HG02763 (cell line): ENCODE measurements around the gene EFR3B.
"Not testable (repeated sequence)": the region's sequence is repeated elsewhere in the genome, so short reads cannot be mapped to it uniquely, and the experiment has no call there.

Experiments used
- ATAC-seq: cut with Tn5 transposase; IDR thresholded peaks from one replicate; pipeline ENCODE4 v1.9.1; 2021; ENCODE audit warnings: mild to moderate bottlenecking, moderate library complexity; ENCODE audit not compliant: unreplicated experiment

Gene EFR3B

DNA sequence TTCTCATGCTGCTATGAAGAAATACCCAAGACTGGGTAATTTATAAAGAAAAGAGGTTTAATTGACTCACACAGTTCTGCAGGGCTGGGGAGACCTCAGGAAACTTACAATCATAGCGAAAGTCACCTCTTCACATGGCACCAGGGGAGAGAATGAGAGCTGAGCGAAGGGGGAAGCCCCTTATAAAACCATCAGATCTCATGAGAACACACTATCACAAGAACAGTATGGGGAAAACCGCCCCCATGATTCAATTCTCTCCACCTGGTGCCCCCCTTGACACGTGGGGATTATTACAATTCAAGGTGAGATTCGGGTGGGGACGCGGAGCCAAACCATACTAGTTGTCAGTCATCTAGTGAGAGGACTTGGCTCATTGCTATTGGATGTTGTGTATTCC lies 60.5 kb downstream of the EFR3B start:
- ATAC-seq, result not testable (repeated sequence)

DNA sequence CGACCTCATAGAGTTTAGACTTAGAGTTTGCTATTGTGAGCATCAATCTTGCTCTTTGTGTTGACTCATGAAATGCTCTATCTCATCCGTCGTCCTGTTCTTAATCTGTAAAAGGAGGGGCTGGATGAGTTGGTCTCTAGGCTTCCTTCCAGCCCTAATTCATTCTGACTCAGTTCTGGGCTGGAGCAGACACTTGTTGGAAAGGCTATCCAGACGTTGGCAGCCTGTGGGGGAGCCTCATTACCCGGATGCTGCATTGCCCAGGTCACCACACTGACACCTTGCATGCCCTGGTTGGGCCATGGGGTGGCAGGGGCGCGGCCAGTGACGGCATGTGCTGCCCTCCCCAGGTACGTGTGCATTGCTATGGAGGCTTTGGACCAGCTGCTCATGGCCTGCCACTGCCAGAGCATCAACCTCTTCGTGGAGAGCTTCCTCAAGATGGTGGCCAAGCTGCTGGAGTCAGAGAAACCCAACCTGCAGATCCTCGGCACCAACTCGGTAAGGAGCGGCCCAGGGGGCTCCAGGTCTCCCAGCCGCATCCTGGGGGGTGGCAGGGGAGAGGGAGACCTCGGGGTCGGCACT lies 61.5 kb downstream of the EFR3B start:
- no peak for ATAC-seq

DNA sequence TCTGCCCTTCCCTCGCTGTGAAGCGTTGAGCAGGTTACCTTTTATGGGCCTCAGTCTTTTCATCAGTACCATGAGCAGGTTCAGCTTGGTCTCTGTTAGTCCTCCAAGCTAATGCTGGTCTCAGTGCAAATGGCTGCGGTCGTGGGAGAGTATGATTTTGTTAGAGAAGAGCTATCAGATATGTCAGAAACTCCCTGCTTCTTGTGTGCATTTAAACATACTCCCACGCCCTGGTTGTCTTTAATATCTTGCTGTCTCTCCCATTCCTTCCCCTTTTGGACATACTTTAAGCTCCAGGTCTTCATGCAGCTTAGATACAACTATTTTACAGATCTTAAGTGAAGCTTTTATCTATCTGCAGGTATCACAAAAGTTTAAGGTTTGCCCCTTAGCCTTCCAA lies 62.9 kb downstream of the EFR3B start:
- ATAC-seq, result no peak

DNA sequence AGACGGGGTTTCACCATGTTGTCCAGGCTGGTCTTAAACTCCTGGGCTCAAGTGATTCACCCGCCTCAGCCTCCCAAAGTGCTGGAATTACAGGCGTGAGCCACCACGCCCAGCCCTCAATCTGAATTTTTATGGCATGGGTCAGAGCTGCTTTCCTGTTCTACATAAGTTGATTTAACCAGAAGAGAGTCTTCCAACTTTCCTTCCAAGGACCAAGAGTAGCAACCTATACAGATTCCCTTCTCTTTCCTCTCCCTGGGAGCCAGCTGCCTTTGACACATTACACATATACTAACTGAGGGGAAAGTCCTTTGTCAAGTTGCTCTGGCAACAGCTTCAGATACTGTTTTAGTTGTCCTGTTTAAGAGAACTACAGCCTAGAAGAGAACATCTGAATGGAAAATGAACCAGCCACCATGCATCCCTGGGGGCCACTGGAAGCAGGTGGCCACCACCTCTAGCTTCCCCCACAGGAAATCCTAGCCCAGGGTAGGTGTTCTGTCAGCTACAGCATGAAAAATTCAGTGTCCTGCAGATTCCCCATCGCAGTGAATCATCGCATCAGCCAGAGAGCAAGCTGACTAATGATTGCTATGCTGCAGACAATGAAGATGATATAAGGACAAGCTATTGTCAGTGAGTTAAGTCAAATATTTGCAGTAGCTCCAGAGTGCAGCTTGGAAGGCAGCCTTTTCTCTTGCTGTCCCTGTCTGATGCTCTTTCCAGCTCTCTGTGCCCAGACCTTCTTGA lies 63.6 kb downstream of the EFR3B start:
- ATAC-seq, result no peak

DNA sequence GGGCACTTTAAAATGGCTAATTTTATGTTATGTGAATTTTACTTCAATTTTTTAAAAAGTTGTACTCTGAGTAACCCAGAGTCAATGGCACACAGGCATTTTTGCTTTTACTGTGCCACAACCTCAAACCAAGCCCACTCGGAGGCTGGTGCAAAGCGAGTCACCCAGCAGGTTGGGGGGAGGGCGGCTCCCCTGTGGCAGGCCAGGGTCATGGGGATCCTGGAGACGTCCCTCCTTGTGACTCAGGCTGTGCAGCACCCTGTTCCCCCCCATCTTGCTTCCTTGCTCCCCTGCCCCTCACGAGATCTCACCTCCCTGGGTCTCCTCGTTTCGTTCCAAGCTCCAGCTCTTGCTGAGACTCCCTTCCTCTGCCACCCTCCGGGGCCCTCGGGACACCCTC lies 67.9 kb downstream of the EFR3B start:
- no peak for ATAC-seq

DNA sequence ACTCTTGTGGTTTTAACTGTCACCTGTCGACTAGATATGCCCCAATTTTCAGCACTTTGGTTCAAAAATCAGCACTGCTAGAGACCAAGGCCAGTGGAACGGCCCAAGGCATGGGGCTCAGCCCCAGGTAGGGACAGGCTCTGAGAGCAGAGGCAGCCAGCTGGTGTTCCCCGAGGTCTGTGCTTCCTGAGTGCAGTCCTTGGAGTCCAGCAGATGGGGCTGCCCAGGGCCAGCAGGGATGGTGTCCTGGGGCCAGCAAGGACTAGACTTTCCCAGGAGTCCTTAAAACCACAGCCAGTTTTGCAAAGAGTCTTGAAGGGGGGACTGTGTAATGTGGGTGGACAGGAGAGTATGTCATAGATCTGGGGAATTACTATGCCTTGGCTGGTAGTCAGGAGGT lies 70.2 kb downstream of the EFR3B start:
- no peak for ATAC-seq

DNA sequence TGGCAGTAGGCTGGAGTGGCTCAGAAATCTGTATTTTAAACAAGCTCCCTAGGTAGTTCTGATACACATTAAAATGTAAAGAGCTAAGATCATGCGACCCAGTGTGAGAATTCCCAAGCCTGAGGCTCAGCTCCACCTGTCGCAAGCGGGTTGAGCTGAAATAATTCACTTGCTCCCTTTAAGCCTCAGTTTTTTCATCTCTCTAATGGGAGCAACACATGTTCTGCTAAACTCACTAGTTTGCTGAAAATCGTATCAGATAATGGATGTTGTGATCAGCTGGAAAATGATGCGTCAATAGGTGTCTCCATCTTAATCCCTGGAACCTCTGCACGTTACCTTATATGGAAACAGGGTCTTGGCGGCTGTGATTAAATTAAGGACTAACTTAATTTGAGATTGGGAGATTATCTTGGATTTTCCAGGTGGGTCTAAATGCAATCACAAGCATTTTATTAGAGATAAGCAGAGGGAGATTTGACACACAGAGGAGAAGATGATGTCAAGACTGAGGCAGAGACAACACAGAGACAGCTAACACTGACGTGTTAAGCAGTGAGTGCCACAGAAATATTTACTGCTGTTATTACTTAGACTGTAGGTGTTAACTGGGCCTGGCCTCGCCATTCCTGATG lies 73.5 kb downstream of the EFR3B start:
- no peak for ATAC-seq

DNA sequence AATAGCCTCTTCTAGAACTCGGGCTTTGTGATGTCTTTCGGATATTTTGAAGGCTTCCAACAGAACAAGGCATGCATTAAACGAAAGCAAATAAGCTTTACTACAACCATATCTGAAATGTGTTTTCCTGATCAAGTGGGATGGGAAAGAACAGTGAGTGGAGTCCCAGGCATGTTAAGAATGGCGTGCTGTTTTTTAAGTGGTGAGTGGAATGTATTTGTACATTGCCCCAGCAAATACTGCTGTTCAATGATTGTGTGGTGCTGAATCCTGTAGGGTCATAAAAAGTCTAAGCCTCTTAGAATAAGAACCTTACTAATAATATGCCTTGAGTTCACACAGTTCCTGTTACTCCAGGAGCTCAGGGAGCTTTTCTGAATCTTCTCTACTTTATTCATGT lies 74.0 kb downstream of the EFR3B start:
- no peak for ATAC-seq

DNA sequence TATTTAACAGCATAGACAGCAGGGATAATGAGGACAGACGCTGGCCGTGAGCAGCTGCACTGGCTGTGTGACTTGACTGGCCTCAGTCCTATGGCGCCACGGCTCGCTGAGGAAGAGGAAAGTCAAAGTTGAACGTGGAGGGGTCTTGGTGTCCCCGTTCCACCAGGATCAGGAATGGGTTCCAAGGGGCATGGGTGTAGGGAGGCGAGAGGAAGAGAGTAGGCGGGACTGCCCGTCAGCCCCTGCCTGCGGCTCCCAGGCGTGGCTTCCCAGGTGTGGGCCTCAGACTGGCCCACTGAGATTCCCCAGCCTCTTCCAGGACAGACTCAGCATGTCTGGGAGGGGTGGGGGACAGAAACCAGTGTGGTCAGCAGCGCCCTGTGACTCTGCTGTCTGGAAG lies 75.1 kb downstream of the EFR3B start:
- no peak for ATAC-seq

DNA sequence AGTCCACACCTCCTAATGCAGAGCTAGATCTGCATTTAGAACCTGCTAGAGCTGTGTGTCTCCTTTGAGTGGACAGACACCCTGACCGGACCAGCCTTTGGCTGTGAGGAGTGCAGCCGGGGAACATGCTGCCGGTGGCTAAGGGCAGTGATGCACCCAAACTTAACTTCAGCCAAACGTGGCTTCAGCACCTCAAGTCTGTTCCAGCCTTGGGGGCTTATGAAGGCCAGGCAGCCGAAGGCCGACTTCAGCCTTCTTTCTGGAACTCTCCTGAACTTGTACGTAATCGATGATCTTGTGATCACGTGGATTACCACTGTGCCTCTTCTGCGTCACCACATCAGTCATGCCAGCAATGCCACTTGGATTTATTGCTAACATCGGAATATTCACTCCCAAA lies 77.4 kb downstream of the EFR3B start:
- ATAC-seq, result no peak

DNA sequence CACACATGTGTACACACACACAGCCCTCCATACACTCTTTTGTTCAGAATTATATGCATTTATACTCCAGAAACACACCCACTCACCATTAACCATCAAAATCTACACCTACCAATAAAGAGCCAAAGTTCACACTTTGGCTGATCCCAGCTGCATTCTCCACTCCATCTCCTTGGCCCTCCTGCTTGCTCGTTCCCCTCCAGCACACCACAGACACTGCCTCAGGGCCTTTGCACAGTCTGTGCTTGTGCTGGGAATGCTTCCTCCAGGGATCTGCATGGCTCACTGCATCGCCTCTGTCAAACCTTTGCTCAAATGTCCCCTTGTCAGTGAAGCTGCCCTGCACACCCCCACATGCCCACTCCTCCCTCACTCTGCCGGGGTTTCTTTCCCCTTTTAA lies 80.5 kb downstream of the EFR3B start:
- no peak for ATAC-seq

DNA sequence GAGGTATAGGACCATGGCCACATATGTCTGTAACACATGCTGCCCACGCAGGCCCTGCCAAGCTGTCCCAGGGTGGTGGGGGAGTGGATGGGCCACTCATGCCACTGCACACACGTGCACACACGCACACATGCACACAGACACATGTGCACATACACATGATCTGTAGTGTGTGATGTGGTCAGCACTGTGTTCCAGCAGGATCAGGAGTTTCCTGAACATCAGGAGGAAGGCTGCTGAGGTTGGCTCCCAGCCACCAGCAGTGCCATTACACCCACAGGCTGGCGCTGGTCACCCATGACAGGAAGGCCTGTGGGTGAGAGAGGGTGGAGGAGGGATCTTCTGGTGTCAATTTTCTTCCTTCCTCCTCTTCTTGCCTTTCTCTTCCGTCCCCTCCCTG lies 81.8 kb downstream of the EFR3B start:
- no peak for ATAC-seq

DNA sequence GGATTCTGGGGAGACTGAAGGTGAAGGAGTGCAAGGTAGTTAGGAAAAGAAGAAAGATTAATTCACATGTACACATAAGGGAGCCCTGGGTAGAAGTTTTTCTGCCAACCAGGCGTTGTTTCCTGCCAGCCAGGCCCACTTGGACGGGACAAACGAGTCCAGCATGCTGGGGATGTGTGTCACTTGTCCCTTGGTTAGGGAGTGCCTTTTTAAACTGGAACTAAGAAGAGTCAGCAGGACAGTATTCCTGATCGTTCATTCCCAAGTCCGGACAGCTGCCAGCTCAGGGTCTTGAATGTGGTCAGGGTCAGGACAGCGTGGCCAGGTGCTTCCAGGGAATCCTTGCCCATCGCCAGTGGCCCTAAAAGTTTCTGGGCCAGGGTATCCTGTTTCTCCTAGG lies 83.3 kb downstream of the EFR3B start:
- no peak for ATAC-seq

DNA sequence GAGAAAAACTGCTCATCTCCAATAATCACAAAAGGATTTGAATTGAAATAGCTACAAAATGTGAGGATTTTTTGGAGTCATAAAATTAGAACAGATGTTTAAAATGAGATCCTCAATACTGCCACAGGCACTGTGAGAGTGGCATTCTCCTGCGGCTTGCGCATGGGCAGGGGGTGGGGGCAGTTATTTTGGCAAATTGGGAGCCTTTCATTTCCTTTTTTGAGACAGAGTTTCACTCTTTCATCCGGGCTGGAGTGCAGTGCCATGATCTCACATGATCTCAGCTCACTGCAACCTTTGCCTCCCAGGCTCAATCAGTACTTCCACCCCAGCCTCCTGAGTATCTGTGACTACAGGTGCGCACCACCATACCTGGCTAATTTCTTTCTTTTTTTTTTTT lies 84.1 kb downstream of the EFR3B start:
- ATAC-seq, result no peak

DNA sequence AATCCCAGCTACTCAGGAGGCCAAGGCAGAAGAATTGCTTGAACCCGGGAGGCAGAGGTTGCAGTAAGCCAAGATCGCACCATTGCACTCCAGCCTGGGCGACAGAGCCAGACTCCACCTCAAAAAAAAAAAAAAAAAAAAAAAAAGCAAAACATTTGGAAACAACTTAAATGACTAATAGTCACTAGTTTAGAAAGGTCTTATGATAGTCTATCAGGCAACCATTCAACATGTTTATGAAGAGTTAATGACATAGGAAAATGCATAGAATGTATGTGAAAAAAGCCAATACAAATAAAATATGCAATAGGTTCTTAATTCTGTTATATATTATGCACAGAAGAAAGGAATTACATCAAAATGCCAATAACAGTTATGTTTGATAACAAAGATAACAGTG lies 85.2 kb downstream of the EFR3B start:
- not testable (repeated sequence) for ATAC-seq

DNA sequence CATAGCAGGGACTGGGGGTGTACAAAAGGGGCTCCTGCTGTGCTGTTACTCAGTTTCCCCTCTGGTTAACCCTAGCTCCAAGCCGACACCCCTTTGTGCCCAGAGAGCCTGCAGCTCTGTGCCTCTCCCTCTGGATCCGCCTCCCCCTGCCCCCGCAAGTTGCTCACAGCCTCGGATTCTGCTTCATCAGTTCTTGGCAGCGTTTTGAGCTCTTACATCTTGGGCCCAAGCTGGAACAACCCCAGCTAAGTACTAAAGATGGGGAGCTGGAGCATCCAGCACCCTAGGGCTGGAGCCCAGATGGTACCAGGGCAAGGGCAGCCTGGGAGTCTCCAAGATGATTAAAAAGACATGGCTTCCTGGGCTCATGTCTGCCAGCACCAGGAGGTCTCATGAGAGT lies 85.8 kb downstream of the EFR3B start:
- ATAC-seq, result no peak

DNA sequence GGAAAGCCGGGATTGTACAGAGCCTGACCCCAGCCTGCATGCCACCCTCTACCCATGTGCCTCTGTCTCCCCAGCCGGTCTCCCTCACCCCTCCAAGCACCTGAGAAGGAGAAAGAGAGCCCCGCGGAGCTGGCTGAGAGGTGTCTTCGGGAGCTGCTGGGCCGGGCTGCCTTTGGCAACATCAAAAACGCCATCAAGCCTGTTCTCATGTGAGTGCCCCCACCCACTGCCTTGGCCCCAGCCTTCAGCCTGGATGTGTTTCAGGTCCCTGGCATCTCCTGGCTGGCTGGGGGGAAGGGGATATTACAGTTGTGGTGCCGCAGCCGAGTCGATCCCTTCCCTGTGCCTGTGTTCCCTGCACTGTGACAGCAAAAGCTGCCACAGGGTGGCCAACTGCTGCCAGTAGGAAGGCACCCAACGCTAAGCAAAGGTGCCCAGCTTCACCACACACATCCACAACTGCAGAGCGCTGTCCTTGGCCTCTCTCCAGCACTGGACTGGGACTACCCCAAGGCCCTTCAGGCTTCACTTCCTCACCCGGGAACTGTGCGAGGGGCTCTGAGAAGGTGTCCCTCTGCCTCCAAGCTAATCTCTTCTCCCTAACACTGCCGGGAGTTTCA lies 88.1 kb downstream of the EFR3B start:
- no peak for ATAC-seq

DNA sequence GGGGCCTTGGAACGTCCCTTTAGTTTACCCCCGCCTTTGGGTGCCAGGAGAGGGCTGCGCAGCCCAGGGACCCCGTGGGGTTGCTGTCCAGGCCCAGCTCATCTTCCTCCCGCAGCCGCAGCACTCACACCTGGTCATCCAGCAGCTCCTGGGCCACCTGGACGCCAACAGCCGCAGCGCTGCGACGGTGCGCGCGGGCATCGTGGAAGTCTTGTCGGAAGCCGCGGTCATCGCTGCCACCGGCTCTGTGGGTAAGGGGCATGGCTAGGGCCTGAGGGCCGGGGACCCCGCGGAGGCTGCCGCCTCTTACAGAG lies 89.3 kb downstream of the EFR3B start:
- no peak for ATAC-seq

DNA sequence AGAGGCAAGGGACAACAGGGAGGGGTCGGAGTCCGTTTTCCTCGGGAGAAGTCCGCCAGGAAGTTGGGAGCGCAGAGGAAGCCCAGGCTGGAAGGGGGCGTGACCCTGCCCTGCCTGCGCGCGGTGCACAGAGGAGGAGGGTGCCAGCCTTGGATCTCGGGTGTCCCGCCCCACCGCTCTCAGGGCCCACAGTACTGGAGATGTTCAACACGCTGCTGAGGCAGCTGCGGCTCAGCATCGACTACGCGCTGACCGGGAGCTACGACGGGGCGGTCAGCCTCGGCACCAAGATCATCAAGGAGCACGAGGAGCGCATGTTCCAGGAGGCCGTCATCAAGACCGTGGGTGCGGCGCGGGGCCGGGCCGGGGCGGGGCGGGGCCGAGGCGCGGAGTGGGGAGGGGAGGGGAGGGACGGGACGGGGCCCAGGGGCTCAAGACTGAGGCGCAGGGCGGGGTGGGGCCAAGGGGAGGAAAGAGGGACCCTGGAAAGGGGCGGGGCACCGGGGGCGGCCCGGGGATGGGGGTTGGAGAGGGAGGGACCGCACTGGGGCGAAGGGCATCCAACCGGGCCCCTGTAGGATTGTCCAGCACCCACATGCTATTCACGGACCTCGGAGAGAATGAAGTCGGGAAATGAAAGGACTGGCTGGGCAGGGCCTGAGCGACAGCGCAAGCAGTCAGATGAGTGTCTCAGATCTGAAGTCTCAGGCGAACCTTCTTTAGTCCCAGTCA lies 89.9 kb downstream of the EFR3B start:
- no peak for ATAC-seq

DNA sequence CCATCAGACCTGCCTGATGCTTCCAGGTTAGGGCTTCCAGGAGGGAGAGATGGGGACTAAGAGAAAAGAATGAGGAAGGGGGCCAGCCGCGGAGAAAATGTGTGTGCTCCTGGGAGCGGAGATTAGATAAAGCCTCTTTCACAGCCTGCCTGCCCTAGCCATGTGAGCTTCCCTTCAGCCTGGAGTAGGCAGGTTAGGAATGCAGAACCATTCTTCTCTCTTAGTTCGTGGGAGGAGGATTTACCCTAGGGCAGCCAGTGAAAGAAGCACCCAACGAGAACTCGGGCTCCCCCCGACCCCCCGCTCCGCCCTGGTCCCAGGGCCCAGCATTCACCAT lies 90.4 kb downstream of the EFR3B start:
- no peak for ATAC-seq

DNA sequence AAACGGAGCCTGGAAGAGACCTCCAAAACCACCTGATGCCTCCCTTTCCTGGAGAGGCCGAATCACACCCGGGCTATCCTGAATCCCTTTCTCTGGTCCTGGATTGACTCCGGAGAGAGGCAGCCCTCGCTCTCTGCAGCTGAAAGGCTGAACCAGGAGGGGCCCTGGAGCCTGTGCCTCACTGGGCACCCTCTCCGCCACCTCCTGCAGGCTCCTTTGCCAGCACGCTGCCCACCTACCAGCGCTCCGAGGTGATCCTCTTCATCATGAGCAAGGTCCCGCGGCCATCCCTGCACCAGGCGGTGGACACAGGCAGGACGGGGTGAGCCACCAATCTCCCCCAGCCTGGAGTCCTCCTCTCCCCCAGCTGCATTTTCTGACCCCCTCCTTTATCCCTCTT lies 90.8 kb downstream of the EFR3B start:
- no peak for ATAC-seq

DNA sequence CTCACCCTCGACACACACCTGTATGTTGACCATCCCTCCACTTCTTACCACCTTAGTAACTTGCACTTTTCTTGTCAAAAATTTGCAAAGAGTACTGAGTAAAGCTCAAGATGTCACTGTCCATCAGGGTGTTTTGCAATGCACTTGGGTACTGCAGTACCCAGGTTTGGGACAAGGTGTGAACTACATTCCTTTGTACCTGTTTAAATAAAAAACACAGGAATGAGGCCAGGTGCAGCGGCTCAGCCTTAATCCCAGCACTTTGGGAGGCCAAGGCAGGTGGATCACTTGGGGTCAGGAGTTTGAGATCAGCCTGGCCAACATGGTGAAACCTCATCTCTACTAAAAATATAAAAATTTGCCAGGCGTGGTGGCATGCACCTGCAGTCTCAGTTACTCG lies 98.7 kb downstream of the EFR3B start:
- ATAC-seq, result not testable (repeated sequence)
